Endothelial cell of umbilical vein (primary cell): Measurements from ENCODE around the gene PNLIPRP1. TPM values are rescaled to one million over a fixed set of nuclear protein-coding genes. Genes with fewer than 3 reads are reported as not detected.

ENCODE experiments used
- BruUV-seq: library from RNA; stranded (reverse); fragments of 400-500 nt; replicated peaks from 2 replicates; lab custom pipeline; 2021; lab: Mats Ljungman, UMichigan
- CTCF ChIA-PET: fragments of 300-600, 350-600 bp; sonication (Branson Sonifier 250); formaldehyde crosslinking; loops from one replicate; lab custom pipeline; 2021; ENCODE audit warnings: antibody characterized with exemption, inconsistent platforms; lab: Charles Lee
- POLR2A ChIA-PET: fragments of 300-600, 350-600 bp; sonication (Branson Sonifier 250); formaldehyde crosslinking; loops from one replicate; lab custom pipeline; 2021; ENCODE audit warnings: antibody characterized with exemption, inconsistent platforms; lab: Charles Lee
- DNase-seq: peaks from one replicate; pipeline ENCODE4 v3.0.0-alpha.2; 2011; ENCODE audit warnings: low read depth, low spot score
- FAIRE-seq: peaks from 2 replicates; lab custom pipeline; 2011; peaks lifted over from hg19 to GRCh38; lab: Jason Lieb, UNC
- H2AFZ ChIP-seq: 2 replicates; pipeline ENCODE4 v1.6.0; 2012; ENCODE audit warnings: low read depth, low read length, control low read depth, inconsistent platforms
- H3K27ac ChIP-seq: 2 replicates; pipeline ENCODE4 v1.5.1; 2011; ENCODE audit warnings: low read depth, mild to moderate bottlenecking, control low read depth, low read length, moderate library complexity; ENCODE audit not compliant: insufficient read depth
- H3K27me3 ChIP-seq, 2 experiments: 2 replicates each; pipeline versions ENCODE4 v1.6.0 to v1.6.1; 2011; ENCODE audit warnings: low read length in 2 of 2, mixed read lengths in 1 of 2; ENCODE audit not compliant: control insufficient read depth in 2 of 2, insufficient read depth in 2 of 2
- H3K36me3 ChIP-seq, 2 experiments: 2 replicates in 1 of 2; 3 replicates in 1 of 2; pipeline ENCODE4 v1.5.1; 2011; ENCODE audit warnings: low read length in 2 of 2, mild to moderate bottlenecking in 1 of 2, moderate library complexity in 1 of 2; ENCODE audit not compliant: control insufficient read depth in 2 of 2, insufficient read depth in 2 of 2; ENCODE audit errors: extremely low read depth in 1 of 2
- H3K4me1 ChIP-seq: 3 replicates; pipeline ENCODE4 v1.5.1; 2011; ENCODE audit warnings: mild to moderate bottlenecking, low read length; ENCODE audit not compliant: control insufficient read depth, insufficient read depth; ENCODE audit errors: extremely low read depth
- H3K4me2 ChIP-seq: 2 replicates; pipeline ENCODE4 v1.6.1; 2011; ENCODE audit warnings: low read length, control low read depth, mixed read lengths; ENCODE audit not compliant: insufficient read depth
- H3K4me3 ChIP-seq, 3 experiments: fragments of 200-600 bp in 1 of 3; sonication (generic), shearing (Covaris generic) in 1 of 3; replicated peaks in 1 of 3; 2 replicates each; pipeline ENCODE4 v1.5.1; 2011 to 2016; ENCODE audit warnings: control low read depth in 3 of 3, low read length in 3 of 3, mild to moderate bottlenecking in 2 of 3, inconsistent platforms in 1 of 3, low read depth in 1 of 3, moderate library complexity in 1 of 3; ENCODE audit not compliant: insufficient read depth in 1 of 3
- H3K79me2 ChIP-seq: 2 replicates; pipeline ENCODE4 v1.6.0; 2012; ENCODE audit warnings: low read length, inconsistent platforms; ENCODE audit not compliant: control insufficient read depth, insufficient read depth
- H3K9ac ChIP-seq: replicated peaks from 2 replicates; pipeline ENCODE3; 2011; ENCODE audit warnings: low read length, control low read depth; ENCODE audit not compliant: insufficient read depth; ENCODE audit errors: extremely low read depth
- H3K9me1 ChIP-seq: replicated peaks from 3 replicates; pipeline ENCODE4 v1.6.0; 2011; ENCODE audit warnings: mild to moderate bottlenecking, low read length; ENCODE audit not compliant: control insufficient read depth, insufficient read depth; ENCODE audit errors: extremely low read depth
- H3K9me3 ChIP-seq: replicated peaks from 2 replicates; pipeline ENCODE4 v1.5.1; 2012; ENCODE audit warnings: low read length, inconsistent platforms; ENCODE audit not compliant: control insufficient read depth, insufficient read depth
- H4K20me1 ChIP-seq: replicated peaks from 2 replicates; pipeline ENCODE3; 2011; ENCODE audit warnings: mild to moderate bottlenecking, low read length; ENCODE audit not compliant: control insufficient read depth, insufficient read depth; ENCODE audit errors: extremely low read depth
- CTCF ChIP-seq, 2 donors: IDR thresholded peaks; 1 replicate in 1 of 2; 2 replicates in 1 of 2; pipeline ENCODE4 v1.5.1; 2011; ENCODE audit warnings: low read length in 2 of 2, mild to moderate bottlenecking in 2 of 2, moderate library complexity in 2 of 2, control low read depth in 1 of 2, inconsistent platforms in 1 of 2, low read depth in 1 of 2; ENCODE audit not compliant: insufficient read depth in 1 of 2; ENCODE audit errors: extremely low read depth in 1 of 2
- EZH2 ChIP-seq: IDR thresholded peaks from 2 replicates; pipeline ENCODE4 v1.6.1; 2012; ENCODE audit warnings: borderline replicate concordance, low read depth, mild to moderate bottlenecking, moderate library complexity, low read length, inconsistent platforms; ENCODE audit not compliant: severe bottlenecking
- FOS ChIP-seq: IDR thresholded peaks from 2 replicates; pipeline ENCODE4 v1.6.1; 2011; ENCODE audit warnings: mild to moderate bottlenecking, low read length, moderate library complexity, borderline replicate concordance; ENCODE audit not compliant: insufficient read depth
- GATA2 ChIP-seq: IDR thresholded peaks from 2 replicates; pipeline ENCODE4 v1.7.0; 2011; ENCODE audit warnings: low read depth, mild to moderate bottlenecking, moderate library complexity, mixed read lengths, low read length; ENCODE audit not compliant: insufficient read length, insufficient read depth
- JUN ChIP-seq: IDR thresholded peaks from 2 replicates; pipeline ENCODE4 v1.6.1; 2011; ENCODE audit warnings: borderline replicate concordance, low read depth; ENCODE audit not compliant: insufficient read length, insufficient read depth
- MAX ChIP-seq: IDR thresholded peaks from 2 replicates; pipeline ENCODE4 v1.6.1; 2011; ENCODE audit not compliant: insufficient read depth, insufficient read length
- MYC ChIP-seq: IDR thresholded peaks from one replicate; pipeline ENCODE4 v1.6.1; 2011; ENCODE audit warnings: mild to moderate bottlenecking, low read depth, low read length
- POLR2A ChIP-seq: IDR thresholded peaks from 2 replicates; pipeline ENCODE4 v1.6.1; 2012; ENCODE audit warnings: low read depth, mild to moderate bottlenecking, control low read depth, low read length
- POLR2AphosphoS5 ChIP-seq: IDR thresholded peaks from 2 replicates; pipeline ENCODE4 v1.6.1; 2012; ENCODE audit warnings: low read depth, mild to moderate bottlenecking, control low read depth, low read length, moderate library complexity; ENCODE audit not compliant: insufficient read depth
- dilution Hi-C: fragments of 300-500 bp; cut with MboI; formaldehyde crosslinking; loops from one replicate; pipeline ENCODE4 v1.15.0; 2019; ENCODE audit warnings: low sequenced_read_pairs; ENCODE audit not compliant: extremely low pct_ligation_motif_present
- intact Hi-C: fragments of 100-400 bp; cut with micrococcal nuclease; formaldehyde crosslinking; loops from one replicate; pipeline ENCODE4 v1.10.0; 2022
- polyA plus RNA-seq, 4 experiments: library from polyadenylated mRNA; depleted of rRNA in 3 of 4; stranded (reverse) in 3 of 4; unstranded in 1 of 4; fragments of >200 nt; gene quantifications; 2 replicates each; pipeline versions ENCODE4 v1.2.1 to v1.2.3, GENCODE V29; 2011 to 2012; ENCODE audit warnings: missing spikeins in 1 of 4
- total RNA-seq: library from RNA; stranded (reverse); gene quantifications from 2 replicates; pipeline ENCODE4 v1.2.3, GENCODE V29; 2021

Gene PNLIPRP1
- total and polyA plus RNA-seq, 2 donors (not counting 3 experiments of a cell fraction or from before 2014, with no cell fraction given) = not detected

GRCh38 chr10:116557305-116557880 is 33.4 kb upstream of the PNLIPRP1 start:
- Histone ChIP-seq H2AFZ (no peak overlapping the region), H3K4me2 (no peak overlapping the region), H3K27ac (no peak overlapping the region), H3K36me3 (no peaks in the 10 kb centered on the region), H3K9me3 (peaks cover 2% of the 10 kb centered on the region), H4K20me1 (no peaks in the 10 kb centered on the region), H3K79me2 (no peaks in the 10 kb centered on the region), H3K9me1 (no peaks in the 10 kb centered on the region), H3K4me3 (no peak overlapping the region), H3K9ac (no peak overlapping the region), H3K4me1 (no peaks in the 10 kb centered on the region), H3K27me3 (no peaks in the 10 kb centered on the region)
- no peak for TF ChIP-seq JUN
- no peak for TF ChIP-seq MYC
- no peak for TF ChIP-seq EZH2
- no peak for TF ChIP-seq GATA2
- TF ChIP-seq FOS = no peak
- TF ChIP-seq POLR2AphosphoS5 = no peak
- TF ChIP-seq POLR2A = no peak
- TF ChIP-seq CTCF (IDR thresholded peaks at IDR 0.05; ENCODE audit: extremely low read depth in 1 of 2, insufficient read depth in 1 of 2, low read depth in 1 of 2, low read length in 2 of 2) = no peak
- TF ChIP-seq MAX = no peak
- dilution Hi-C loops (no loop called here), intact Hi-C loops (no loop called here)
- FAIRE-seq = no peak
- ChIA-PET CTCF (no interaction called here), POLR2A (no interaction called here)
- no peak for DNase-seq
- no TSS peak for BruUV-seq
